Endodermal cell (in vitro differentiated cells): ENCODE data around the gene ACSL3. TPM values are rescaled to one million over a fixed set of nuclear protein-coding genes. Genes with fewer than 3 reads are reported as not detected.

Source experiments
- DNase-seq: peaks from one replicate; pipeline ENCODE4 v3.0.0-alpha.2; 2017
- H3K27ac ChIP-seq: 2 replicates; pipeline ENCODE4 v1.5.1; 2013; ENCODE audit warnings: mild to moderate bottlenecking, low read depth, low read length, moderate library complexity
- H3K27me3 ChIP-seq: 2 replicates; pipeline ENCODE4 v1.6.1; 2013; ENCODE audit warnings: mild to moderate bottlenecking, low read length, moderate library complexity; ENCODE audit not compliant: insufficient read depth, control insufficient read depth, poor library complexity, severe bottlenecking
- H3K36me3 ChIP-seq: 2 replicates; pipeline ENCODE4 v1.7.0; 2013; ENCODE audit warnings: mild to moderate bottlenecking, low read length, moderate library complexity; ENCODE audit not compliant: control insufficient read depth, insufficient read depth
- H3K4me1 ChIP-seq: one replicate; pipeline ENCODE4 v1.7.0; 2013; ENCODE audit warnings: low read length; ENCODE audit not compliant: control insufficient read depth, insufficient read depth
- H3K4me3 ChIP-seq: 2 replicates; pipeline ENCODE4 v1.5.1; 2013; ENCODE audit warnings: mild to moderate bottlenecking, low read length, moderate library complexity
- H3K9ac ChIP-seq: 2 replicates; pipeline ENCODE4 v1.6.1; 2013; ENCODE audit warnings: mild to moderate bottlenecking, low read length, moderate library complexity; ENCODE audit not compliant: poor library complexity, severe bottlenecking; ENCODE audit errors: extremely low read depth
- H3K9me3 ChIP-seq: 2 replicates; pipeline ENCODE4 v1.6.1; 2013; ENCODE audit warnings: mild to moderate bottlenecking, low read length, moderate library complexity; ENCODE audit not compliant: control insufficient read depth
- H3K27ac Mint-ChIP-seq: 2 replicates; pipeline ENCODE4 v1.8.0; 2020; ENCODE audit warnings: mixed read lengths
- H3K27me3 Mint-ChIP-seq: 2 replicates; pipeline ENCODE4 v1.8.0; 2021; ENCODE audit warnings: mild to moderate bottlenecking, mixed read lengths; ENCODE audit not compliant: insufficient read depth
- H3K36me3 Mint-ChIP-seq: 2 replicates; pipeline ENCODE4 v1.8.0; 2020; ENCODE audit warnings: low read depth, mixed read lengths
- H3K4me1 Mint-ChIP-seq: 2 replicates; pipeline ENCODE4 v1.8.0; 2020; ENCODE audit warnings: mixed read lengths
- H3K4me3 Mint-ChIP-seq: 2 replicates; pipeline ENCODE4 v1.8.0; 2020; ENCODE audit warnings: mild to moderate bottlenecking, moderate library complexity, mixed read lengths
- H3K9me3 Mint-ChIP-seq: 2 replicates; pipeline ENCODE4 v1.8.0; 2020; ENCODE audit warnings: mild to moderate bottlenecking, mixed read lengths
- WGBS, 2 experiments: methylation state at CpG; one replicate each; pipeline versions ENCODE4 v1.1.5 to v1.1.7; 2013; ENCODE audit warnings: missing lambda C conversion rate in 2 of 2, mixed read lengths in 1 of 2; ENCODE audit not compliant: insufficient coverage in 1 of 2, insufficient read length in 1 of 2; 5-methylcytosine and 5-hydroxymethylcytosine counted together
- total RNA-seq, 2 donors: library from RNA; stranded (reverse); fragmentation: NEBNext Ultra II Directional in 1 of 2; extraction: Animal tissue kit (Norgen Biotek cat#: 25700) in 1 of 2; gene quantifications; 2 replicates in 1 of 2; 3 replicates in 1 of 2; pipeline ENCODE4 v1.2.1, GENCODE V29; 2021
- TF ChIP-seq, protein P1 (sequence below): fragments of 200-600 bp; sonication (generic); conservative IDR thresholded peaks from 2 replicates; pipeline ENCODE4 v1.5.0; 2021; ENCODE audit warnings: antibody characterized with exemption, mild to moderate bottlenecking

ACSL3 gene
- total RNA-seq, 2 donors from 2014 or later = 65.2 to 65.7 TPM

DNA sequence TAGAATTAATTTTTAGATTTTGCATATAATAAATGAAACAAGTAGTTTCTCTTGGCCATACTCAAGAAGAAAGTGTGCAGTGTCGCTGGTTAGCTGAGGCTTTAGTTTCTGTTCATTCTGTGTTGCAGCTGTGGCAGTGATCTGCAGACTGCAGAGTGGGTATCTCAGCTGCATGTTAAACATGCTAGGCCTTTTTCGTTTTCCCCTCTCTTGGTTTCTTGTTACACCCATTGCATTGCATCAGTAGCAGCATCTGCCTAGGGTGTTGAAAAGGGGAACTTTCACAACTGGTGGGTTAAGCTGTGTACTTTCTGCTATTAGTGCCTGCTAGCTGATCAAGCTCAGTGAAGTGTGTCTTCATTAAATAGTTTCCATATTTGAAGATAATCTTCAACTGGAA lies 51.3 kb downstream of the ACSL3 start:
- Mint-ChIP-seq H3K4me3 (no peak overlapping the region), H3K4me1 (peaks cover 15% of the 10 kb centered on the region)
- TF ChIP-seq, protein P1, sequence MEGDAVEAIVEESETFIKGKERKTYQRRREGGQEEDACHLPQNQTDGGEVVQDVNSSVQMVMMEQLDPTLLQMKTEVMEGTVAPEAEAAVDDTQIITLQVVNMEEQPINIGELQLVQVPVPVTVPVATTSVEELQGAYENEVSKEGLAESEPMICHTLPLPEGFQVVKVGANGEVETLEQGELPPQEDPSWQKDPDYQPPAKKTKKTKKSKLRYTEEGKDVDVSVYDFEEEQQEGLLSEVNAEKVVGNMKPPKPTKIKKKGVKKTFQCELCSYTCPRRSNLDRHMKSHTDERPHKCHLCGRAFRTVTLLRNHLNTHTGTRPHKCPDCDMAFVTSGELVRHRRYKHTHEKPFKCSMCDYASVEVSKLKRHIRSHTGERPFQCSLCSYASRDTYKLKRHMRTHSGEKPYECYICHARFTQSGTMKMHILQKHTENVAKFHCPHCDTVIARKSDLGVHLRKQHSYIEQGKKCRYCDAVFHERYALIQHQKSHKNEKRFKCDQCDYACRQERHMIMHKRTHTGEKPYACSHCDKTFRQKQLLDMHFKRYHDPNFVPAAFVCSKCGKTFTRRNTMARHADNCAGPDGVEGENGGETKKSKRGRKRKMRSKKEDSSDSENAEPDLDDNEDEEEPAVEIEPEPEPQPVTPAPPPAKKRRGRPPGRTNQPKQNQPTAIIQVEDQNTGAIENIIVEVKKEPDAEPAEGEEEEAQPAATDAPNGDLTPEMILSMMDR = no peak

DNA sequence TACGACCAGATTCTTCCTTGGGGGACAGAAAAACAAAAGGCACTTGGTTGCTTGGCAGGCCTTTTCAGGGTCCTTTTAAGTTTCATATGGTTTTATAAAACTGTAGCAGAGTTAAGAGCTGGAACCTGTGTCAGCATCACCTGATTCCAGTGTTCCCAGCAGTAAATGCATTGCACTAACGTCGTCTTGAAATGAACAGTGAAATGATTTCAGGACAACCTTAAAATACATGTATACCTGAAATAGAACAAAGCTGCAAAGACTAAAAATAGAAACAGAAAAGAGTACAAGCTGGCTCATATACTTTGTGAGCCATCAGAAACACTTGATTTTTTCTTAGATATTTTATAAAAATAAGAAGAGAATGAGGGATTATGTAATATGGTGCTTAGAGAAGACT lies 51.9 kb downstream of the ACSL3 start:
- no peak overlapping the region for H3K27ac Mint-ChIP-seq
- H3K9me3 ChIP-seq = no peaks in the 10 kb centered on the region
- no peaks in the 10 kb centered on the region for H3K4me1 ChIP-seq
- 80 to 90% methylated on average over 1 to 3 of the region's 3 CpGs for WGBS, 2 experiments
- TF ChIP-seq, protein P1 = no peak
- H3K27me3 ChIP-seq = no peaks in the 10 kb centered on the region
- H3K36me3 ChIP-seq = peaks cover 31% of the 10 kb centered on the region
- H3K4me3 Mint-ChIP-seq = no peak overlapping the region
- H3K27me3 Mint-ChIP-seq = no peaks in the 10 kb centered on the region
- no peak overlapping the region for H3K27ac ChIP-seq
- H3K9ac ChIP-seq = no peak overlapping the region
- no peak overlapping the region for H3K4me3 ChIP-seq
- DNase-seq = no peak
- peaks cover 19% of the 10 kb centered on the region for H3K4me1 Mint-ChIP-seq
- H3K9me3 Mint-ChIP-seq = no peaks in the 10 kb centered on the region
- peaks cover 23% of the 10 kb centered on the region for H3K36me3 Mint-ChIP-seq

More for the DNA sequence above, 51.3 kb downstream of the ACSL3 start:
- Histone ChIP-seq H3K27me3 (no peaks in the 10 kb centered on the region), H3K27ac (no peak overlapping the region), H3K4me1 (no peaks in the 10 kb centered on the region), H3K9me3 (no peaks in the 10 kb centered on the region), H3K9ac (no peak overlapping the region), H3K36me3 (peaks cover 25% of the 10 kb centered on the region), H3K4me3 (no peak overlapping the region)
- DNase-seq = no peak
- H3K27ac Mint-ChIP-seq = no peak overlapping the region
- H3K9me3 Mint-ChIP-seq = no peaks in the 10 kb centered on the region
- WGBS, 2 experiments = 88% methylated on average over 2 of the region's 2 CpGs; no CpG with 5 or more reads in 1 of the 2 experiments
- H3K27me3 Mint-ChIP-seq = no peaks in the 10 kb centered on the region
- H3K36me3 Mint-ChIP-seq = peaks cover 25% of the 10 kb centered on the region

DNA sequence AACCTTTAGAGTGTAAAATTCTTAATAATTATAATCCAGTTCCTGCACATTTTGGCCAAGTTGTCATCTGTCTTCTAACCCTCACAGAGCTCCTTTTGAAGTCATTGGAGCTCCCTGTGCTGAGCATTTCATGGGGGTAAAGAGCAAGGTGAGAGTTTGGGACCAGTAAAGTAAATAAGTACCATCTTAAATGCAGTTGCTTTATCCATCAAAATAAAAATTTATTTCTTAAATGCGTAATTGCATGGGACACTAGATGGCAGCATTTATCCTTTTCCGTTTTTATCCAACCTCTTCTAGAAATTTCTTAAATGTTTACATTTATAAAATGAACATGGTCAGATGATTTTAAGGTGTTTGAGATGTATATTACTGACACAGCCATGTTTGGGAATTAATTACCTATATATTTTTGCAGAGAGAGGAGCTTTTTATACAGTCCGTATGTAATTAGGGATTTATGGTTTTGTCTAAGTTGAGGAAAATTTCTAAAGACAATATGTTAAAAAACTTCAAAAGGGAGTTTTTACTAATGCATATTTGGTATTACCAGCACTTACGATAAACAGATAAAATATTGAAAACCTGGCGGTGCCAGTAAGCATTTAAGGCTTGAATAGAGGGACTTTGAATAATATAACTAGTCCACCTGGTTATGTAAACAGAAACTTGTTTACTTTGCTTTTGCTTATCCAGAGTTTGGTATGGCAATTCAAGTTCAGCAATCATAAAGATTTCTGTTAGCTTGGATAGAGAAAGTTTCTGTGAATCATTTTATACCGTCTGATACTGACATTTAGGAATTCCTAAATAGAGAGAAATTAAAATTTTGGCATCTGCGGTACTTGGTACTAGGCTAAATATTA lies 54.5 kb downstream of the ACSL3 start:
- no peak overlapping the region for H3K27ac Mint-ChIP-seq
- TF ChIP-seq, protein P1 = peak; percentile 75
- no peak overlapping the region for H3K27ac ChIP-seq
- no peaks in the 10 kb centered on the region for H3K4me1 ChIP-seq
- H3K4me3 ChIP-seq = no peak overlapping the region
- H3K9me3 Mint-ChIP-seq = no peaks in the 10 kb centered on the region
- no peaks in the 10 kb centered on the region for H3K9me3 ChIP-seq
- H3K36me3 Mint-ChIP-seq = peaks cover 25% of the 10 kb centered on the region
- H3K36me3 ChIP-seq = peaks cover 23% of the 10 kb centered on the region
- no peaks in the 10 kb centered on the region for H3K27me3 Mint-ChIP-seq
- DNase-seq = no peak
- no peak overlapping the region for H3K9ac ChIP-seq
- 94 to 100% methylated on average over 2 to 6 of the region's 7 CpGs for WGBS, 2 experiments
- H3K4me1 Mint-ChIP-seq = peaks cover 14% of the 10 kb centered on the region
- no peaks in the 10 kb centered on the region for H3K27me3 ChIP-seq
- H3K4me3 Mint-ChIP-seq = no peak overlapping the region
